HK-2 (cell line): ENCODE measurements around the gene GNA15.
"Not testable (repeated sequence)": the region's sequence is repeated elsewhere in the genome, so short reads cannot be mapped to it uniquely, and the experiment has no call there.

ENCODE experiments used
- DNase-seq: peaks from one replicate; pipeline ENCODE4 v3.0.0-alpha.2; 2018; ENCODE audit not compliant: unreplicated experiment

GNA15 gene

DNA sequence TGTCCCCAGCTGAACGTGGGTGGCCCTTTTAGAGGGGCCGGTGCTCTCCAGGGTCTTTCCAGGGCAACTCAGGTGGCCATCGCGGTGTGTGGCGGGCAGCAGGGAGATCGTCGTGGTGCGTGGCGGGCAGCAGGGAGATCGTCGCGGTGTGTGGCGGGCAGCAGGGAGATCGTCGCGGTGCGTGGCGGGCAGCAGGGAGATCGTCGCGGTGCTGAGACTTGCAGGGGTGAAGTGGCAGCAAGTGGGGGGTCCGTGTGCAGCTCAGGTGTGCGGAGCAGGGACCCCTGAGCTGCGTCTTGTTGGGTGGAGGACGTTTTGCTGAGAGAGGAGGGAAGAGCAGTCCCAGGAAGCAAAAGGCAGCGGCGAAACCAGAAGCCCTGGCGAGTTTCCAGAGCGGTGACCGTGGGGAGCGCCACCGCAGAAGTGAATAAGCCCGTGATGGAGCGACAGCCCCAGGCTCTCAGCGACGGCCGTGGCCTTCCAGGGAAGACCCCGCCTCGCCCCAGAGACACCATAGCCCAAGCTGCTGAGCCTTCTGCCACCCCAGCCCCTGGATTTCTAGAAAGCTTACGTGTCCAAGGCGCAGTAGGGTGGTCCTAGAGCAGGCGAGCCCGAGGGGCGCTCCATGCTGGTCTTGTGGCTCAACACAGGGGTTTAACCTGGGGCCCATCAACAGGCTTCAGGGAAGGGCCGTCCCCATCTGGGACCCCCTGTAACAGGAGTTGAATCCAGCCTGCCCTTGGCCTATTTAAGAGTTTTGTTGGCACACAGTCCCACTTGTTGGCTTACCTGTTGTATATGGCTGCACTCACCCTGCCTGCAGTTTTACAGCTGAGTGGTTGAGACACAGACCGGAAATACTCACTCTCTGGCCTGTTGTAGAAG is 55.3 kb downstream of the GNA15 start:
- DNase-seq: no peak

DNA sequence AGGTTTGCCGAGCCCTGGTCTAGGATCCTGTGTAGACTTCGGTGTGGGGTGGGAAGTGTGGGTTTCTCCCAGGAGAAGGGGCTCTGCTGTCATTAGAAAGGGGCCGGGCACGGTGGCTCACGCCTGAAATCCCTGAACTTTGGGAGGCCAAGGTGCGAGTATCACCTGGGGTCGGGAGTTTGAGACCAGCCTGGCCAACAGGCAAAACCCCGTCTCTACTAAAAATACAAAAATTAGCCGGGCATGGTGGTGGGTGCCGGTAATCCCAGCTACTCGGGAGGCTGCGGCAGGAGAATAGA is 55.9 kb downstream of the GNA15 start:
- not testable (repeated sequence) for DNase-seq

DNA sequence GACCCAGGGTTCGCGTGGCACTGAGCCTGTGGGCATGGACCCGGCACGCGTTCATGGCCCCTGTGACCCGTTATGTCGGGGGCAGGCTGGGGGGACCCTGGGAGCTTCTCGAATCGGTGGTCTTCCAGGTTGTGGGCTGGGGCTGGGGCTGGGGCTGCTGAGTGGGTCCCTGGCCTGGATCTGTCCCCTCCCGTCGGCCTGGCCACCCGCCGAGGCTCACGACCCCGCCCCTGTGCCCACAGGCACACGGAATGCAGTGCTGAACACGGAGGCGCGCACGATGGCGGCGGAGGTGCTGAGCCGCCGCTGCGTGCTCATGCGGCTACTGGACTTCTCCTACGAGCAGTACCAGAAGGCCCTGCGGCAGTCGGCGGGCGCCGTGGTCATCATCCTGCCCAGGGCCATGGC is 56.4 kb downstream of the GNA15 start:
- DNase-seq: no peak

DNA sequence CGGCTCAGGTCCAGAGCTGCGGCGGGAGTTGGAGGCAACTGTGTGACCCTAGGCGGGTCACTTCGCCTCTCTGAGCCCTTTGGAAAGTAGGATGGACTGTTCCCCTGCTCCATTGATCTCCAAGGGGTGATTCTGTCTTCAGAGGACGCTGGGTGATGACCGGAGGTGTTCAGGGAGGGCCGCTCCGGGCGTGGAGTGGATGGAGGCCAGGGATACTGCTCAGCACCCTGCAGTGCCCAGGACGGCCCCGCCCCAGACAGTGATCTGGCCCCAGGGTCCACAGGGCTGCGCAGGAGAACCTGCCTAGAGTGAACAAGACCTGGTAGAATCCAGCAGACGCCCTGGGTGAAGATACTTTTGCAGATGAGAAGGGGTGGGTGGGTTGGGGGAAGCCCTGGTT is 56.9 kb downstream of the GNA15 start:
- no peak for DNase-seq

DNA sequence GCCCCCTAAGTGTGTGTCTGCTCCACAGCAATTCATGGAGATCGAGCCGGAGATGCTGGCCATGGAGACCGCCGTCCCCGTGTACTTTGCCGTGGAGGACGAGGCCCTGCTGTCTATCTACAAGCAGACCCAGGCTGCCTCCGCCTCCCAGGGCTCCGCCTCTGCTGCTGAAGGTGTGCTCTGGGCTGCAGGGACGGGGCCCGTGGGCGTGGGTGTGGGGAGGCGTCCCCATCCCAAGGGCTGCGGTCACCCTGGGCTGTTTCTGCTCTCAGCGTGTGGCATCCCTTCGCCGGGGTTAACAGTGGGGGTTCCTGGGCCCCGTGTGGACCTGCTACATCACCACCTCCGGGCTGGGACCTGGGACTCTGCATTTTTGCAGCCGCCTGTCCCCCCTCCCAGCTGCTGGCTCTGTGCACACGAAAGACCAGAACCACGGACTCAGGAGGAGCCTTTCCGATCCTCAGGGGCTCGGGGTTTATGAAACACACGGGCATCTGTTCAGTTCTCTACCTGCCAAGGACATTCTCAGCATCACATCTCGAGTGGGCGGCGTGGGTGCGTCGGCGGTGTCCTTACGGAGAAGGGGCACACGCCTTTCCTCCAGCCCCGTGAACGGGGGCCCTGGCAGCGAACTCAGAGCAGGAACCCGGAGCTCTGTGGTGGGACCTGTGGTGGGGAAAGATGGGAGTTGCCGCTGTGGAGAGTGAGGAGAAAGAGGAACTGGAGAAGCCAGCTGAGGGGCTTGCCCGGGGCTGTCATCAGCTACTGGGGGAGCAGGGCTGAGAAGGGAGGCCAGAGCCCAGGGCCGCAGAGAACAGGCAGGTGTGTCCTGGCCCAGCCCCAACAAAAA is 57.6 kb downstream of the GNA15 start:
- DNase-seq: no peak

DNA sequence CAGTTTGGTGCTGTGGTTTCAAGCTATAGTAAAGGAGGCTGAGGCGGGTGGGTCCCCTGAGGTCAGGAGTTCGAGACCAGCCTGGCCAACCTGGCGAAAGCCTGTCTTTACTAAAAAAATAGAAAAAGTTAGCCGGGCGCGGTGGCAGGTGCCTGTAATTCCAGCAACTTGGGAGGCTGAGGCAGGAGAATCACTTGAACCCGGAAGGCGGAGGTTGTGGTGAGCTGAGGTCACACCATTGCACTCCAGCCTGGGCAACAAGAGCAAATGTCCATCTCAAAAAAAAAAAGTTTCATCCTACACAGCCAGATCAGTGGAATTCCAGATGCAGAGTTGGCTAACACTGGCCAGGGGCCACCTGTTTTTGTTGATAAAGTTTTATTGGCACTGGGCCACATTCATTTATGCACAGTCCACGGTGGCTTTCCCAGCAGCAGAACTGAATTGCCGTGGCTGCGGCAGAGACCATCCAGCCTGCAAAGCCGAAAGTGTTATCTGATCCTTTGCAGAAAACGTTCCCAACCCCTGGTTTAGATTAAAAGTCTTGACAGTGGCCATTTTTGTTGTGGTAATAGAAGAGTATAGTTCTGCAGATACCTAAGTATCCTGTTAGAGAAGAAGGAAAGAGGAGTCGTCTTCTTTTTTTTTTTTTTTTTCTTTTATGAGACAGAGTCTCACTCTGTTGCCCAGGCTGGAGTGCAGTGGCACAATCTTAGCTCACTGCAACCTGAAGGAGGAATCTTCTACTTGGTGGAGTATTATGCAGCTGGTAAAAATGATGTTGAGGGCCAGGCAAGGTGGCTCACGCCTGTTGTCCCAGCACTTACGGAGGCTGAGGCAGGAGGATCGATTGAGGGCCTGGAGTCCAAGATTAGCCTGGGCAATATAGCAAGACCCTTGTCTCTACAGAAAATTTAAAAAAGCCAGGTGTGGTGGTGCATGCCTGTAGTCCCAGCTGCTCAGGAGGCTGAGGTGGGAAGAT is 58.6 kb downstream of the GNA15 start:
- no peak for DNase-seq

DNA sequence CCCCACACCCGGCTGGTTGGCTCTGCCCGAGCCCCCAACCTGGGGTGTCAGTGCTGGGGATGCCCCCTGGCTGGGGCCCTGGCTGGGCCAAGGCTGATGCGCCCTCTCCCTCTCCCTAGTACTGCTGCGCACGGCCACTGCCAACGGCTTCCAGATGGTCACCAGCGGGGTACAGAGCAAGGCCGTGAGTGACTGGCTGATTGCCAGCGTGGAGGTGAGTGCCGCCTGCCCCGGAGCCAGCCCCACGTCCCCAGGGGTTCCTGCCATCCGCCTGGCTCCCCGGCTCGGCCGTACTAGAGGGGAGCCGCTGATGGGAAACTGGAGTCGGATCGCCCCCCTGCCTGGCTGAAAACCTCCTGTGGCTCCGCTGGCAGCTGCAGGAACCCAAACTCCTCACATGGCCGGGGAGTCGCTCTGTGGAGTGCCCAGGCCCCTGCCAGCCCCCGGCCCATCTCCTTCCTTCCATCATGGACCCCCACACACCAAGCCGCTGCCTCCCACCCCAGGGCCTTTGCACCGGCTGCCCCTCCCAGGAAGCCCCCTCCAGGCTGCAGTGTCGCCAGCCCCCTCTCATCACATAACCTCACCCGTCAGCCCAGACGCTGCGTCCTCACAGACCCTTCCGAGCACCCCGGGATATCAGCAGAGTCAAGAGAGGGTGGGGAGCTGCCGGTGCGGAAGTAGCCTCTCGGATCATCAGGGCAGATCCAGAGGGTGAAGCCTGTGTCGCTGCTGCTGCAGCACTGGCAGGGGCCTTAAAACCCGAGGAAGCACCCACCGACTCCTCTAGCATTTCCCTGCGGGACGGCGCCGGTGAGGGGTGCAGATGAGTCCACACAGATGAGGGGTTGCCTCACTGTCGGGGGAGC is 60.5 kb downstream of the GNA15 start:
- DNase-seq: no peak

DNA sequence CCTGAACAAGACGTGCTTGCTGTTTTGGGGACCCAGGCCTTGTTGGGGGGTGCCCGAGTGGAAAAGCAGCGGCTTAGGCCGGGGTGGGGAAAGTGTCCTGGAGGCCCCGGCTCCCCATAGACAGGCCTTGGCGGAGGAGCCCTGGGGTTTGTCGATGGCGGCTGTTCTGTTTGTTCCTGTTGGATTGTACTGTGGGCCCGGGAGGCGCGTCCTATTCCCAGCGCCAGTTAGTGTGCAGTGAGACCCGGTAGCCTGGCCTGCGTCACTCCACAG is 61.0 kb downstream of the GNA15 start:
- DNase-seq: no peak

DNA sequence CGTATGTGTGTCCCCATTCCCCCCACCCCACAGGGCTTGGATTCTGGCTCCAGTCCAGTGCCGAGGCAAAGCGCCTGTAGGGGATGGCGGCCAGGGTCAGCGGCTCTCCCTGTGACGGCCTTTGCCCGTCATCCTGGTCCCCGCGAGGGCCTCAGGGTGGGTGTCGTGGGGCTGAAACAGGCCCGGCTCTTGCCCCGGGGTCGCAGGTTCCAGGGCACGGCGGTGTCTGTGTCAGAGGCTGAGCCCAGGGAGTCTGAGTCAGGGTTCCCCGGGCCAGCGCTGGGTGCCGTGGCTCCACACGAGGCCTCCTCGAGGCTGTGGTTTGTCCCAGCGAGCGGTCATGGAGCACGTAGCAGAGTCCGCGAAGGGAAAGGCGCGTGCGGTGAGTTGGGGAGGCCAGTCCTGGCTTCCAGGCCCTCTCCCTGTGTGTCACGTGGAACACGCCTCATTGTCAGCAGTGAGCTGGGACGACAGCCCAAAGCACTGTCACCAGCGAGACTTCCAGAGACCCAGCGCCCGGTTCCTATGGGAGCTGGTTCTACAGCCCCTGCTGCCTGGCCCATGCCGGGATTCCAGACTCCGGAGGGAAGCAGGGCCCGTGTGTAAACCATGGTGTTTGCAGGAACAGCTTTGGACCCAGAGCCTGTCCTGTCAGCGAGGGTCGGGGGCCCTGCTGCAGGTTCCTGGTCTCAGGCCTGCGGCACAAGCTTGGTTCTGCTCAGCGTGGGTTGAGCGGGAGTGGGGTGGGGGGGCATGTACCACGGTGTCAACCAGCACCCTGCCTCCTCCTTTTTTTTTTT is 63.3 kb downstream of the GNA15 start:
- no peak for DNase-seq

DNA sequence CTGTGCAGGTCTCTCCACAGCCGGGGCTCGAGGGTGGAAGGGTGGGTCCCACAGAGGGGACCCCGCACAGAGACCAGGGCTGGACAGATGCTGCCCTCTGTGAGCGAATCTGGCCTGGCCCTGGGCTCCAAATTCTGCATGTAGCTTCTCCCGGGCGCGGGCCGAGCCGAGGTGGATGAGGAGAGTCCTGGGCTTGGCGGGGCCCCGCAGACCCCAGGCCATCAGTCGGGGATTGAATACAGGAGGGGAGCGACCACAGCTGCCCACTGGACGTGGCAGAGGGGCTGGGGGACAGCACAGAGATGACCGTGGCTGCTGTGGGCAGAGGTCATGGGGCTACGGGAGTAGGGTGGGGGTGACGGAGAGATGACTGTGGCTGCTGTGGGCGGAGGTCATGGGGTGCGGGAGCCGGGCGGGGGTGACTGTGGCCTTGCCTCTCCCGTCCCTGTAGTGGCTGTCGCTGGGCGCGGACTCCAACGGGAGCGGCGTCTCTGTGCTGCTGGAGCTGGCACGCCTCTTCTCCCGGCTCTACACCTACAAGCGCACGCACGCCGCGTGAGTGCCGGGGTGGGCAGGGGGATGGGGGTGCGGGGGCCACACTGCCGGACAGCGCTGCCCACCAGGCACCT is 65.4 kb downstream of the GNA15 start:
- no peak for DNase-seq

DNA sequence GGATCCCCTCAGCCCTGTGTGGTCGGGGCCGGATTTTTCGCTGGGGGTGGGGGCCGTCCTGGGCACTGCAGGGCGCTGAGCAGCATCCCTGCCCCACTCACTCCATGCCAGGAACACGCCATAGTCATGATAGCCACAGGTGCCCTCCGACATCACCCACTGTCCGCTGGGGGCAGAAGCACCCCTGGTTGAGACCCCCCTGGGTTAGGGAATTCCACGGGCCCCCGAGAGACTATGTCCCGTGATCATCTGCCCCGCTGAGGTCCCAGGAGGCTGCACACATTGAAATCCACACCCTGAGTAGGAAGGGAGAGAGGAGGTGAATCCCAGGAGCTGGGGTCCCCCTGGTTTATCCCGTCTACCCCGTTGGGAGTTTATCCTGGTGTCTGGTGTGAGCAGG is 66.1 kb downstream of the GNA15 start:
- no peak for DNase-seq

DNA sequence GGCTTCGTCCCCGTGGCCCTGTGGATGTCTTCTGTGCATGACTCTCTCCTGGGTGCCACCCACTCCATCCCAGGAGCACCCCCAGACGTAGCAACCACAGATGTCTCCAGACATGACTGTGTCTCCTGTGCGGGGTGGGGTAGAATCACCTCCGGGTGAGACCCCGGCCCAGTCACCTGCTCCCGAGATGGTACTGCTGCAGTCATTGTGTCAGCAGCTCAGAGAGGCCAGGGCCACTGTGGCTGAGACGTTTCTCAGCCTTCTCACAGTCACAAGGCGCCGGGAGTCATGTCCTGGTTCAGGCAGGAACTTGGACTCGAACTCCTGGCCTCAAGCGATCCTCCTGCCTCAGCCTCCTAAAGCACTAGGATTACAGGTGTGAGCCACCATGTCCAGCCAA is 66.5 kb downstream of the GNA15 start:
- DNase-seq: no peak

DNA sequence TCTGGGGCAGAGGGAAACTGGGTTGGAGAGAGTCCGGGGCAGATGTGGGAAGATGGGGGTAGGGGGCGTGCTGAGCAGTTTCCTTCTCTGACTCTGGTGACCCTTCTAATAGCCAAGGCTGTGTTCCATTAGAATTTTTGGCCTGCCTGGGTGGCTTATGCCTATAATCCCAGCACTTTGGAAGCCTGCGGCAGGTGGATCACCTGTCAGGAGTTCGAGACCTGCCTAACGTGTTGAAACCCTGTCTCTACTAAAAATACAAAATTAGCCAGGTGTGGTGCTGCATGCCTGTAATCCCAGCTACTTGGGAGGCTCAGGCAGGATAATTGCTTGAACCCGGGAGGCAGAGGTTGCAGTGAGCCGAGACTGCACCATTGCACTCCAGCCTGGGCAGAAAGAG is 67.1 kb downstream of the GNA15 start:
- not testable (repeated sequence) for DNase-seq

DNA sequence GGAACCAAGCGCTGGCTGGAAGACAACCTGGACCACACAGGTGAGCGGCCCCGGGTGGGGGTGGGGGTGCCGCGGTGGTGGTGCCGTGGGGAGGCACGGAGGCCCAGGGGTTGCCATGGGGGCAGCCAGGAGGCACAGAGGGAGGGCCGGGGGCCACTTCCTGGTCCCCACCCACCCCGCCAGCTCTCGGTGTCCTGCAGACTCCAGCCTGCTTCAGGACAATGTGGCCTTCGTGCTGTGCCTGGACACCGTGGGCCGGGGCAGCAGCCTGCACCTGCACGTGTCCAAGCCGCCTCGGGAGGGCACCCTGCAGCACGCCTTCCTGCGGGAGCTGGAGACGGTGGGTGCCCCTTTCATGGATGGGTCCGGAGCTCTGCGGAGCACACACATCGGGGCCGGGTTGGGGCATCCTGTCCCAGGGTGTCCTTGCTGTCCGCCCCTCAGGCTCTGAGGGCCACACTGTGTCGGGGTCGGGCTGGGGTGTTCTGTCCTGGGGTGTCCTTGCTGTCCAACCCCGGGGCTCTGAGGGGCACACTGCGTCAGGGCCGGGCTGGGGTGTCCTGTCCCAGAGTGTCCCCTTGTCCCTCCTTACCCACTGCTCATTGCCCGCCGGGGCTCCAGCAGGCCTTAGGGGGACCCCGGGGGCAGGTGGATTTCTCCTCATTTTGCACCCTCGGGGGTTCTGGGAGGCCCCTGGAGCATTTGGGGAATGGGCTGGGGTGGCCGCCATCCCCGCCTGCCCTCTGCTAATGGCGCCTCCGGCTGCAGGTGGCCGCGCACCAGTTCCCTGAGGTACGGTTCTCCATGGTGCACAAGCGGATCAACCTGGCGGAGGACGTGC is 68.2 kb downstream of the GNA15 start:
- no peak for DNase-seq

DNA sequence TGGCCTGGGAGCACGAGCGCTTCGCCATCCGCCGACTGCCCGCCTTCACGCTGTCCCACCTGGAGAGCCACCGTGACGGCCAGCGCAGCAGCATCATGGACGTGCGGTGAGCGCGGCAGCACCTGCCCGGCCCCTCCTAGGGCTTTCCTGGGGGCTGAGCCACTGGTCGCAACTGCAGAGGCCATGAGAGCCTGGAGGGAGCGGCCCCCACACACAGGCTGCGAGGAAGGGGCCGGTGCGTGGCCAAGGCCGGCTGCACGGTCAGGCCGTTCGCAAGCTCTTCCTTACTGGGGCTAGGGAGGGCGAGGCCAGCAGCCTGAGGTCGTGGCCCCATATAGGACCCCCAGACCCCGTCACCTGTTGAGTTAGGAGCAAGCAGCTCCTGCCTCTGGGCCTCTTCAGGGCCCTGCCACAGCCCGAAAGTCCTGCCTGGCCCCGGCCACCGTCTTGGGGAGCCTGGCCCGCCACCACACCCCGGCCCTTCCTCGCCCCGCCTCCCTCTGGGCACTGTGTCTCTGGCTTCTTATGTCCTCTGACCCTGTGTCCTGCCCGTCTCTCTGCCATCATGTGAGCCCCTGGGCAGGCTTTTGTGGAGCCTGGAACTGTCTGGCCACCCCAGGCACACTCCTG is 68.9 kb downstream of the GNA15 start:
- DNase-seq: no peak

DNA sequence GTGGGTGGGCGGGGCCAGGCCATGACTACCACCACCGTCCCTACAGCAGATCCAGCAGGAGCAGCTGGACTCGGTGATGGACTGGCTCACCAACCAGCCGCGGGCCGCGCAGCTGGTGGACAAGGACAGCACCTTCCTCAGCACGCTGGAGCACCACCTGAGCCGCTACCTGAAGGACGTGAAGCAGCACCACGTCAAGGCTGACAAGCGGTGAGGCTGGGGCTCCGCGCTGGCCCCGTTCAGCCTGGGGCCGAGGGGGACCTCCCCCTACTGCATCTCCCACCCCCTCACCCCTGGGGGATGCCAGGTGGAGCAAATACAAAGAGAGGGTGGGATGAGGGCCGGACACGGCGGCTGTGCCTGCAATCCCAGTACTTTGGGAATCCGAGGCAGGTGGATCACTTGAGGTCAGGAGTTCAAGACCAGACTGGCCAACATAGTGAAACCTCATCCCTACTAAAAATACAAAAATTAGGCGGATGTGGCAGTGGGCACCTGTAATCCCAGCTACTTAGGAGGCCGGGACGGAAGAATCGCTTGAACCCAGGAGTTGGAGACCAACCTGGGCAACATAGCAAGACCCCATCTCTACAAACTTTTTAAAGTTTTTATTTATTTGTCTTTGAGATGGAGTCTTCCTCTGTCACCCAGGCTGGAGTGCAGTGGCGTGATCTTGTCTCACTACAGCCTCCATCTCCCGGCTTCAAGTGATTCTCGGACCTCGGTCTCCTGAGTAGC is 70.6 kb downstream of the GNA15 start:
- no peak for DNase-seq

DNA sequence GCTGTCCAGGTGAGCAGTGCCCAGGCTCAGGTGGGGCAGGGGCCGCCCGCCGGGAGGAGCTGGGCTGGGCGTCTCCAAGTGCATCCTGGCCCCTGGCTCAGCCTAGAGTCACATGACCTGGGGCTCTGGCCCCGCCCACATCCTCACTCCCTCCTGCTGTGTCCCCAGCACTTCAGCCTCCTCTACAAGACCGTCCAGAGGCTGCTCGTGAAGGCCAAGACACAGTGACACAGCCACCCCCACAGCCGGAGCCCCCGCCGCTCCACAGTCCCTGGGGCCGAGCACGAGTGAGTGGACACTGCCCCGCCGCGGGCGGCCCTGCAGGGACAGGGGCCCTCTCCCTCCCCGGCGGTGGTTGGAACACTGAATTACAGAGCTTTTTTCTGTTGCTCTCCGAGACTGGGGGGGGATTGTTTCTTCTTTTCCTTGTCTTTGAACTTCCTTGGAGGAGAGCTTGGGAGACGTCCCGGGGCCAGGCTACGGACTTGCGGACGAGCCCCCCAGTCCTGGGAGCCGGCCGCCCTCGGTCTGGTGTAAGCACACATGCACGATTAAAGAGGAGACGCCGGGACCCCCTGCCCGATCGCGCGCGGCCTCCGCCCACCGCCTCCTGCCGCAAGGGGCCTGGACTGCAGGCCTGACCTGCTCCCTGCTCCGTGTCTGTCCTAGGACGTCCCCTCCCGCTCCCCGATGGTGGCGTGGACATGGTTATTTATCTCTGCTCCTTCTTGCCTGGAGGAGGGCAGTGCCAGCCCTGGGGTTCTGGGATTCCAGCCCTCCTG is 71.8 kb downstream of the GNA15 start:
- no peak for DNase-seq
